Mucosa of stomach (tissue), 1 donor: ENCODE data around the gene ATF7.

ENCODE experiments used
- H3K27me3 ChIP-seq: one replicate; pipeline ENCODE4 v1.7.0; 2013; ENCODE audit warnings: mild to moderate bottlenecking, low read length; ENCODE audit not compliant: control insufficient read depth, insufficient read depth
- H3K36me3 ChIP-seq: one replicate; pipeline ENCODE4 v1.7.0; 2013; ENCODE audit warnings: low read length; ENCODE audit not compliant: control insufficient read depth, insufficient read depth
- H3K4me1 ChIP-seq: one replicate; pipeline ENCODE4 v1.7.0; 2013; ENCODE audit warnings: mild to moderate bottlenecking, low read length; ENCODE audit not compliant: control insufficient read depth, insufficient read depth
- H3K4me3 ChIP-seq: one replicate; pipeline ENCODE4 v1.7.0; 2013; ENCODE audit warnings: low read length
- H3K9ac ChIP-seq: one replicate; pipeline ENCODE4 v1.7.0; 2013; ENCODE audit warnings: mild to moderate bottlenecking, low read length, moderate library complexity
- H3K9me3 ChIP-seq: one replicate; pipeline ENCODE4 v1.7.0; 2013; ENCODE audit warnings: mild to moderate bottlenecking, low read length, moderate library complexity; ENCODE audit not compliant: control insufficient read depth
- donor health status: Pancreatic carcinoma.

ATF7 gene

DNA sequence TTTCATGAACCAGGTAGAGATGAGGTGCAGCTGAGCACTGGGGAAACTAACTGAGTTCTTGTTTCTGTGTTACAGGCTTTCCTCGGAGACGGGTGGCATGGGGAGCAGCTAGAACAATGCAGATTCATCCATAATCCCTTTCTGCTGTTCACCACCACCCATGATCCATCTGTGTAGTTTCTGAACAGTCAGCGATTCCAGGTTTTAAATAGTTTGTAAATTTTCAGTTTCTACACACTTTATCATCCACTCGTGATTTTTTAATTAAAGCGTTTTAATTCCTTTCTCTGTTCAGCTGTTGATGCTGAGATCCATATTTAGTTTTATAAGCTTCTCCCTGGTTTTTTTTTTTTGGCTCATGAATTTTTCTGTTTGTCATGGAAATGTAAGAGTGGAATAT lies 146.9 kb downstream of the ATF7 start:
- no peaks in the 10 kb centered on the region for H3K9me3 ChIP-seq
- no peak overlapping the region for H3K9ac ChIP-seq
- peaks cover 32% of the 10 kb centered on the region for H3K36me3 ChIP-seq
- no peaks in the 10 kb centered on the region for H3K4me1 ChIP-seq
- H3K4me3 ChIP-seq, result no peak overlapping the region
- H3K27me3 ChIP-seq, result no peaks in the 10 kb centered on the region

DNA sequence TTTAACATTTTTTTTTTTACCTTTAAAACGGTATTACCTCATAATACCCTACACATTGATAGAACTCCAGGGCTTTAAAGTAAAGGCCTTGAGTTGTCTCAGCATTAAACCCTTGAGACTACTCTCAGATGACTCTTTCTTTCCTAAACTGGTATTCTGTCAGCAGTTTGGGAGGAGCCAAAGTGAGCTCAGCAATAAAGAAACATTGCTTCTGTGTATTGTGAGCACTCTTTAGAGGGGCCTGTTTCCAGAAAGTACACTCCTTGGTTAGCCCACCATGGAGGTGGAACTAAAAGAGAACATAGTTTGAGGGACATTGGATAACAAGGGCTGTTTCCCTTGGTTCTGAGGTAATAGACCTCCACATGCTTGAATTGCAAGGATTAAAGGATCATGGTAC lies 147.3 kb downstream of the ATF7 start:
- no peak overlapping the region for H3K9ac ChIP-seq
- no peak overlapping the region for H3K4me3 ChIP-seq
- no peaks in the 10 kb centered on the region for H3K4me1 ChIP-seq
- peaks cover 32% of the 10 kb centered on the region for H3K36me3 ChIP-seq
- H3K9me3 ChIP-seq, result no peaks in the 10 kb centered on the region
- no peaks in the 10 kb centered on the region for H3K27me3 ChIP-seq

DNA sequence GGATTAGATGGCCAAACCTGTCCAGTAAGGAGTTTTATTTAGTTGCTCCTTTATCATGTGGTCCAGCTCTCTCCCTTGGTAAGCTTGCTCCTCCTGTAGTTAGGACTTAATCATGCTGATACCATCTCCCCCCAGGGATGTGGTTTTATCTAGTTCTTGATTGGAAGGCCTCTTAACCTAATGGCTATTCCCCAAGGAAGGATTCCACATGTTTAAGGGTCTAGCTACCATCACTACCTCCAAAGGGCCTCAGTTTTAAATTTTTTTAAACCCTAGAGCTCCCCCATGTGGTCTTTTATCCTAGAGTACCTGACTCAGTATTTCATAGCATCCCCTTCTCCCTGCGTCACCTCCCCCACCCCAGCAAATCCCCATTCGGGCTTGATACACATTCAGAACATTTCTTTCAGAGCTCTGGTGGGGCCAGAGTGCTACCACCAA lies 149.4 kb downstream of the ATF7 start:
- peaks cover 25% of the 10 kb centered on the region for H3K36me3 ChIP-seq
- H3K27me3 ChIP-seq, result no peaks in the 10 kb centered on the region
- H3K9me3 ChIP-seq, result no peaks in the 10 kb centered on the region
- no peaks in the 10 kb centered on the region for H3K4me1 ChIP-seq
- H3K9ac ChIP-seq, result no peak overlapping the region
- no peak overlapping the region for H3K4me3 ChIP-seq

DNA sequence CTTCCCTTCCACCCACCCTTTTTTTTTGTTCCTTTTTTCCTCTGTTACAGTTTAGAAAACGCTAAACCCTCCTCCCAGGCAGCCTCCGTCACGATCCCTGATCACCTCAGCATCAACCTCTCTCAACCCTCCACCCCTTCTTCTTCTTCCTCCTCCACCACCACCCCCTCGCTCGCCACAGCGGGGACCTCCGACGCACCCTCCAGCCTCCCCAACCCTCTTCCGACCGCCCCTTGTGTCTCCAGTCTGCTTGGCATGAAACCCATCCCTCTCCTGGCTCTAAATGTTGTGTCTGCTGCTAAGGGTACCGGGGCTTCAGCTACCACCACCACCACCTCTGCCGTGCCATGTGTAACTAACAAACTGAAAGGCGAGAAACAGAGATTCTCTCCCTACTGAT lies 151.4 kb downstream of the ATF7 start:
- no peaks in the 10 kb centered on the region for H3K4me1 ChIP-seq

DNA sequence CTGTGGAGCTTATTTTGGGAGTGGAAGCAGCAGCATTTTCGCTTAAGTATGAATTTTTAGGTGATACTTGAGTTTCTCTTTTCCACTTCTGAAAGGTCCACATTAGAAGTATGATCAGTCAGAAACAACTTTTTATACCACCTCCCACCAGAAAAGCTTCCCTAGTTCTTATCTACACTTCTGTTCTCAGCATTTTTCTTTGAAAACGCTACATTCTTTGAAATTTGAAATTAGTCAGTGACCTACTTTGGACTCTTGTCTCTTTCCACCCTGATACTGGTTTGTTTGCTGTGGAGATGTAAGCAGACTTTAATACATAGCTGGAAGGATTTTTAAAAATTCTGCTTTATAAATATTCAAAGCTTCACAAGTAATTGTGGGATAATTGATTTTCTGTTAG lies 152.1 kb downstream of the ATF7 start:
- Histone ChIP-seq H3K4me1 (no peaks in the 10 kb centered on the region), H3K9ac (no peak overlapping the region), H3K36me3 (peaks cover 13% of the 10 kb centered on the region)

More for the DNA sequence above, 151.4 kb downstream of the ATF7 start:
- H3K27me3 ChIP-seq, result no peaks in the 10 kb centered on the region
- H3K4me3 ChIP-seq, result no peak overlapping the region
- H3K9ac ChIP-seq, result no peak overlapping the region
- H3K9me3 ChIP-seq, result no peaks in the 10 kb centered on the region
- H3K36me3 ChIP-seq, result peaks cover 15% of the 10 kb centered on the region

DNA sequence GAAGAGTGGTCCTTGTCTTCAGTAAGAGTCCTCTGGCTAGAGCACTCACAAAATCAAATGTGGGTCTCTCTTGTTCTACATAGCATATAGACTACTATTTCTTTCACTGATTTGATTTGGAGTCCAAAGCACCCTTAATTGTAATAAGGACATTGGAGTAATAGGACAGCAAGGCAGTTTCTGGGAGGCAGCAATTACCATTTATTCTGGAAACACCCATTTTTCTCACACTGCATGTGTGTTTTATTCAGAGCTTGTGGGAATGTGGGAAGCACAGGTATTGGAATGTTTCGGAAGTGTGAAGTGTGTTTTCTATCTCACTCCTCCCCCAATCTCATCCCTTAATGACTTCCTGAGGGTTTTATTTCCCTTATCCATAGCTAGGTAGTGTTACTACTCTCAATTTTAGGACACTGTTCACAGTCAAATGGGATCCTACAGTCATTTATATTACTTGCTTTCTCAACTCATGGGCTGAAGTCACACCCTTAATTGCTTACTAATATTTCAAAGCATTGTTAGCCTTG lies 154.1 kb downstream of the ATF7 start:
- peaks cover 26% of the 10 kb centered on the region for H3K36me3 ChIP-seq

More for the DNA sequence above, 152.1 kb downstream of the ATF7 start:
- Histone ChIP-seq H3K4me3 (no peak overlapping the region), H3K9me3 (no peaks in the 10 kb centered on the region), H3K27me3 (no peaks in the 10 kb centered on the region)

DNA sequence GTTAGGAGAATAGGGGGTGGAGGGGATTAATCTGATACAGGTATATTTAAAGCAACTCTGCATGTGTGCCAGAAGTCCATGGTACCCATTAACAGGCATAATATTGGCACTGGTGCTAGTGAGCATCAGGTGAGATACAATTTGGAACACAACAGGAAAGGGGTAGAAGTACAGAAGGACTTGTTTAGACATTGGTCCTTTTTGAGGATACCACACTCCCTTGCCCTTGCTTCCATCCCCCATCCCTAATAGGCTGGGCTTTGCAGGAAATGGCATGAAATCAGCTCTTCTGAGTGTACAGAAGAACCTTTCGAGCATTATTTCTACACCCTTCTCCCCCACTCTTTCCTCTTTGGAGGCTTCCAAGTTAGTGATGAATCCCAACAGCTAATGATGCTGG lies 157.9 kb downstream of the ATF7 start:
- H3K4me1 ChIP-seq, result no peaks in the 10 kb centered on the region
- H3K4me3 ChIP-seq, result no peak overlapping the region
- peaks cover 21% of the 10 kb centered on the region for H3K36me3 ChIP-seq
- H3K9ac ChIP-seq, result no peak overlapping the region
- H3K27me3 ChIP-seq, result no peaks in the 10 kb centered on the region
- no peaks in the 10 kb centered on the region for H3K9me3 ChIP-seq

More for the DNA sequence above, 154.1 kb downstream of the ATF7 start:
- H3K9me3 ChIP-seq, result no peaks in the 10 kb centered on the region
- no peak overlapping the region for H3K9ac ChIP-seq
- H3K27me3 ChIP-seq, result no peaks in the 10 kb centered on the region
- H3K4me3 ChIP-seq, result no peak overlapping the region
- H3K4me1 ChIP-seq, result no peaks in the 10 kb centered on the region

DNA sequence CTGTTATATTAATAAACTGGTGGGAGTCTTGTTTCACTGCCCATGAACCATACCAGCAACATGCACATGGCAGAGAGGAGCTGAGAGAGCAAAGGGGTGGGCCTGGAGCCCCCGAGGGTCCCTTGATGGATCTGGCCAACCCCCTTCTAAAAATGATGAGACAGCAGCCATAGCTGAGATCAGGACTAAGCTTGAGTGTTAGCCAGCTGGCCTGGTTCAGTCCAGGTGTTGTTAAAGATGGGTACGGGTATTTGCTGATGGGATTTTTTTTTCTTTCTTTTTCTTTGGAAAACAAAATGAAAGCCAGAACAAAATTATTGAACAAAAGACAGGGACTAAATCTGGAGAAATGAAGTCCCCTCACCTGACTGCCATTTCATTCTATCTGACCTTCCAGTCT lies 158.3 kb downstream of the ATF7 start:
- H3K4me3 ChIP-seq, result no peak overlapping the region
- H3K9ac ChIP-seq, result no peak overlapping the region
- H3K36me3 ChIP-seq, result peaks cover 25% of the 10 kb centered on the region
- H3K9me3 ChIP-seq, result no peaks in the 10 kb centered on the region
- no peaks in the 10 kb centered on the region for H3K27me3 ChIP-seq
- no peaks in the 10 kb centered on the region for H3K4me1 ChIP-seq

DNA sequence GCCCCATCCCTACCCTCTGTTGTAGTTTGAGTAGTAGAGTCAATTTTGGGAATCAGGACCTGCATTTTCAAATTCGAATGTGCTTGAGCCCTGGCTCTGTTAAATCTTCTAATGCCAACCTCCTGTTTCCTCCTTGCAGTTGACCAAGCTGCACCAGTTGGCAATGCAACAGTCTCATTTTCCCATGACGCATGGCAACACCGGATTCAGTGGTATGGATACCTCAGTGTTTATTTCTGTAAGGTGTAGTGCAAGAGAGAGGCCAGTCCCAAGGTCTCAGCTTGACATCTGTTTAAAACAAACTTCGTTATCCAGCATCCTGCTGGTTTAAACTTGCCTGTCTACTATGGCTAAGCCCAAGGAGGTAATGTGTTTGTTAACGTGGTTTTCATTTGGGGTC lies 159.1 kb downstream of the ATF7 start:
- Histone ChIP-seq H3K27me3 (no peaks in the 10 kb centered on the region), H3K4me1 (no peaks in the 10 kb centered on the region), H3K9me3 (no peaks in the 10 kb centered on the region), H3K4me3 (no peak overlapping the region), H3K9ac (no peak overlapping the region), H3K36me3 (peaks cover 33% of the 10 kb centered on the region)

DNA sequence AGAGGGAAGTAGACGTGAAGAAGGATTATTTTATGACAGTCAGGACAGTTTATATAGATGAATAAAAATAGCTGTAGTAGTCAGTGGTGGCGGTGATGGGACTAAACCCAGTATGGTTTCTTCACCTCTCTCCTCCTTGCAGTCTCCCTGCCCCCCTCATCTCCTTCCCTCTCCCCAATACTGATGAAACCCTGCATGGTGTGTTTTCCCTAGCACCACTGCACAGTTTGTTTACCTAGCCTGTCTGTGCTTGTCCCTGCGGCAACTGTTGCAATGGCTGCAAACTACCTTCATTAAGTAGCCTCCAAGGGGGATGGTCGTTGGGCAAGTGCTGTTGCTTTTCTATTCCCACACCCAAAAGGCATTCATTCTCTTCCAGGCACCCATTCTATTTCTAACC lies 159.5 kb downstream of the ATF7 start:
- Histone ChIP-seq H3K9ac (no peak overlapping the region), H3K9me3 (no peaks in the 10 kb centered on the region), H3K4me1 (no peaks in the 10 kb centered on the region), H3K36me3 (peaks cover 36% of the 10 kb centered on the region), H3K4me3 (no peak overlapping the region), H3K27me3 (no peaks in the 10 kb centered on the region)

DNA sequence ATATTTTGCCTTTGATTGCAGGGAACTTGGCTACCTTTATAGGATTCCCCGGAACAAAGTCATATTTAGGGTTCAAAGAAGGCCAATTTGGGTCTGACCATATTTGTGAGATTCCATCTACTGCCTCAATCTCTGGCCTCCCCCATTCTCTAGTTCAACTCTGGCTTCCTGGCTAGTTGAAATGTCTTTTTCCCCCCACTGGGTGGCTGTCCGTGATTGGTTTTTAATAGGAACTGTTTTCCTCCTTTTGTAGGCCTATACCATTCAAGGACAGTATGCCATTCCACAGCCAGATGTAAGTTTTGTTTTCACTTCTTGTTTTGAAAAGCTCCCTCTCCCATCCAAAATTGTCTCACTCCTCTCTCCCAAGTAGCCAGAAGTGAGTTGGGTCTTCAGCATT lies 160.5 kb downstream of the ATF7 start:
- Histone ChIP-seq H3K36me3 (peaks cover 45% of the 10 kb centered on the region), H3K4me3 (no peak overlapping the region), H3K9ac (no peak overlapping the region), H3K9me3 (no peaks in the 10 kb centered on the region), H3K27me3 (no peaks in the 10 kb centered on the region), H3K4me1 (no peaks in the 10 kb centered on the region)

DNA sequence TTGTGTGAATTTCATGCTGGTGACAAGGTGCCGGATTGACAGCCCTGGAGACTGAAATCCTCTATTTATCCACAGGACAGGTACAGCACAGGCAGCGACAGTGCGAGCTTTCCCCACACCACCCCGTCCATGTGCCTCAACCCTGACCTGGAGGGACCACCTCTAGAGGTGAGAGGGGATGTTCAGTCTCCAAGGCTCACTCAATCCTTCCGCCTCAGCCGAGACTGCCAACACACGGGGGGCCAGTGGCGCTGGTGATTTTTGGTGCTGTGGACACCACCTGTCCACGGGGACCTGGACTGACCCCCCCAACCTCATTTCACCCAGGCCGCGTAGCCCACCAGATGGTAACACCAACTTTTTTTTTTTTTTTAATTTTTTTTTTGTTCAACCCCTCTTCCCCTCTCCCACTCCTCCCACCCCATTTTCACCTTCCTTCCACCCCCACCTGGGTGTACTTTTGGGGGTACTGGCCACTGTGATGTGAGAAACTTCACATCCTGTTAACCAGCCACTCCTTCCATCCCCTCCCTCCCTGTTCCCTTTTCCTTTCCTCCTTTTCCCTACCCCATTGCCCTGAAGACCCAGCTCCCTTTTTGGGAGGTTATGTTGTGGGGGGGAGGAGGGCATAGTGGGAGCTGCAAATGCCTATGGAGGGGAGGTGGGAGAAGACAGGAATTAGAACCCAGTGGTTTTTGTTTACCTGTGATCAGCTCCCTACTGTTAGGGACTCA lies 161.3 kb downstream of the ATF7 start:
- H3K4me3 ChIP-seq, result no peak overlapping the region
- H3K9me3 ChIP-seq, result no peaks in the 10 kb centered on the region
- H3K36me3 ChIP-seq, result peaks cover 53% of the 10 kb centered on the region
- no peak overlapping the region for H3K9ac ChIP-seq
- H3K4me1 ChIP-seq, result no peaks in the 10 kb centered on the region
- no peaks in the 10 kb centered on the region for H3K27me3 ChIP-seq
